ENCODE data around the gene TIFAB. TPM values are rescaled to one million over a fixed set of nuclear protein-coding genes. Genes with fewer than 3 reads are reported as not detected.

Gene TIFAB
- total RNA-seq, 1 donor from 2014 or later, result not detected

DNA sequence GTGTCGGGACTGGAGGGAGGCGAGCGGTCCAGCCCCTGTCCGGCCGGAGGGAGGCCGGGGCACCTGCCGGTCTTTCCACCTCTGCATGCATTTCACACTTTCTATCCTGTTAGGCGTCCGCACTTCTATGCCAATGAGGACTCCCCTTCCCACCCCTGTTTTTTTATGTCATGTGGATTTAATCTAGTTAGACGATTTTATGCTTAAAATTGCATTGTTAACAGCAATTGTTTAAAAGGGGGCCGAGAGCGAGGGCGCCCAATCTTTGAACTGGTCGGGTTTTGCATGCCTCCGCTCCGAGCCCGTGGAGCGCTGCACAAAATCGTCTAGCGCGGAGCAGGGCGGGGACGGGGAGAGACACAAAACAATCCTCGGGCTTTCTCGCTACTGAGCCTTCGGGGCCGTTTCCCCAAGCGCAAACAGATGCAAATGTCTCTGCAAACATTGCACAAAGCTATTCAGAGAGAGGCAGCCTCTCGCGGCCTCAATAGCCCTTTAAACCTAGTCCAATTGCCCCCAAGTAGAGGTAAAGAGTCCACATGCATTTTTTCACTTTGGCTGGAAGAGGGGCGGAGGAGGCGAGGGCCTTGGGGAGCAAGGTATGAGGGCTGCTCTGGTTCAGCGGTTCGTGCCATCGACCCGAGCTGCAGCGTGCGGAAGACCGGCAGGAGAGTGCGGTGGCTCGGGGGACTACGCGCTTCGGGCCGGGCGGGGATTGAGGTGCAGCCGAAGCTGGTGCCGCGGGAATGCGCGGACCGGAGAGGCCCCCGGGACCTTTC, 37.5 kb upstream of the TIFAB start:
- TF ChIP-seq CTCF (IDR thresholded peaks at IDR 0.05), result no peak
- Histone ChIP-seq H3K4me3 (peak overlapping the region; percentile 49 to 69), H3K4me1 (peaks cover 0 to 21% of the 10 kb centered on the region in 2 donors), H3K27me3 (no peaks in the 10 kb centered on the region), H3K9me3 (no peaks in the 10 kb centered on the region), H3K27ac (no peak overlapping the region), H3K36me3 (no peaks in the 10 kb centered on the region)
- intact Hi-C loops (cut with DNase I), result loop anchor here (10.0 kb wide), 1 partner anchor 245 kb away; no protein-coding TSS in a partner anchor
- DNase-seq (ENCODE audit: low spot score in 2 of 2), result no peak

- peak in 1 of 2 donors; percentile 72 for DNase-seq (ENCODE audit: low spot score in 2 of 2)
- intact Hi-C loops (cut with DNase I), result no loop called here
- no peak overlapping the region for H3K27ac ChIP-seq
- H3K9me3 ChIP-seq, result no peaks in the 10 kb centered on the region
- no peak for TF ChIP-seq CTCF (IDR thresholded peaks at IDR 0.05)
- no peaks in the 10 kb centered on the region for H3K27me3 ChIP-seq
- H3K36me3 ChIP-seq, result no peaks in the 10 kb centered on the region
- peak overlapping the region; percentile 49 to 69 for H3K4me3 ChIP-seq
- peaks cover 0 to 18% of the 10 kb centered on the region in 2 donors for H3K4me1 ChIP-seq
Observed at GRCh38 chr5:135488727-135489465, 36.7 kb upstream of the TIFAB start.

GRCh38 chr5:135487839-135488514, 35.8 kb upstream of the TIFAB start:
- H3K4me3 ChIP-seq, result peak overlapping the region in 1 of 2 donors; percentile 69
- no peaks in the 10 kb centered on the region for H3K27me3 ChIP-seq
- intact Hi-C loops (cut with DNase I), result no loop called here

GRCh38 chr5:135487037-135487395, 34.9 kb upstream of the TIFAB start:
- TF ChIP-seq CTCF (IDR thresholded peaks at IDR 0.05), result no peak

More at GRCh38 chr5:135487839-135488514, 35.8 kb upstream of the TIFAB start:
- H3K36me3 ChIP-seq, result no peaks in the 10 kb centered on the region
- no peaks in the 10 kb centered on the region for H3K9me3 ChIP-seq
- no peak for TF ChIP-seq CTCF (IDR thresholded peaks at IDR 0.05)
- H3K27ac ChIP-seq, result no peak overlapping the region
- peaks cover 0 to 15% of the 10 kb centered on the region in 2 donors for H3K4me1 ChIP-seq
- DNase-seq (ENCODE audit: low spot score in 2 of 2), result no peak

GRCh38 chr5:135486131-135487036, 34.2 kb upstream of the TIFAB start:
- intact Hi-C loops (cut with DNase I), result no loop called here
- Histone ChIP-seq H3K27me3 (no peaks in the 10 kb centered on the region), H3K4me3 (no peak overlapping the region), H3K27ac (no peak overlapping the region), H3K36me3 (no peaks in the 10 kb centered on the region), H3K9me3 (no peaks in the 10 kb centered on the region), H3K4me1 (peaks cover 0 to 15% of the 10 kb centered on the region in 2 donors)
- TF ChIP-seq CTCF (IDR thresholded peaks at IDR 0.05), result no peak
- DNase-seq (ENCODE audit: low spot score in 2 of 2), result no peak

More at GRCh38 chr5:135487037-135487395, 34.9 kb upstream of the TIFAB start:
- Histone ChIP-seq H3K9me3 (no peaks in the 10 kb centered on the region), H3K4me3 (no peak overlapping the region), H3K4me1 (peaks cover 0 to 15% of the 10 kb centered on the region in 2 donors), H3K27ac (no peak overlapping the region), H3K27me3 (no peaks in the 10 kb centered on the region), H3K36me3 (no peaks in the 10 kb centered on the region)
- intact Hi-C loops (cut with DNase I), result no loop called here
- DNase-seq (ENCODE audit: low spot score in 2 of 2), result no peak
